Endothelial cell of umbilical vein (primary cell): ENCODE results near the gene SORCS2.

Source experiments
- CTCF ChIP-seq, 2 donors: IDR thresholded peaks; 1 replicate in 1 of 2; 2 replicates in 1 of 2; pipeline ENCODE4 v1.5.1; 2011; ENCODE audit warnings: low read length in 2 of 2, mild to moderate bottlenecking in 2 of 2, moderate library complexity in 2 of 2, control low read depth in 1 of 2, inconsistent platforms in 1 of 2, low read depth in 1 of 2; ENCODE audit not compliant: insufficient read depth in 1 of 2; ENCODE audit errors: extremely low read depth in 1 of 2
- POLR2A ChIP-seq: IDR thresholded peaks from 2 replicates; pipeline ENCODE4 v1.6.1; 2012; ENCODE audit warnings: low read depth, mild to moderate bottlenecking, control low read depth, low read length

GRCh38 chr4:7616193-7616592 is 423.9 kb downstream of the SORCS2 start:
- TF ChIP-seq POLR2A: no peak
- TF ChIP-seq CTCF (IDR thresholded peaks at IDR 0.05; ENCODE audit: extremely low read depth in 1 of 2, insufficient read depth in 1 of 2, low read depth in 1 of 2, low read length in 2 of 2): no peak
